Caco-2 (cell line): ENCODE measurements around the gene LIPA. TPM values are rescaled to one million over a fixed set of nuclear protein-coding genes. Genes with fewer than 3 reads are reported as not detected.

Source experiments
- BruUV-seq: library from RNA; stranded (reverse); fragments of 400-500 nt; replicated peaks from 2 replicates; lab custom pipeline; 2021; lab: Mats Ljungman, UMichigan
- CTCF ChIA-PET: fragments of 300-600 bp; sonication (Branson Sonifier 250); formaldehyde crosslinking; loops from one replicate; lab custom pipeline; 2022; ENCODE audit warnings: antibody characterized with exemption; lab: Charles Lee
- POLR2A ChIA-PET: fragments of 300-600 bp; sonication (Branson Sonifier 250); formaldehyde crosslinking; loops from one replicate; lab custom pipeline; 2022; ENCODE audit warnings: antibody characterized with exemption; lab: Charles Lee
- DNase-seq, 2 experiments: peaks; one replicate each; pipeline versions ENCODE4 v3.0.0 to v3.0.0-alpha.2; 2020 to 2022
- H3K27me3 ChIP-seq: replicated peaks from 2 replicates; pipeline ENCODE4 v1.6.0; 2011; ENCODE audit warnings: low read length; ENCODE audit not compliant: control insufficient read depth, insufficient read depth
- H3K36me3 ChIP-seq: 2 replicates; pipeline ENCODE4 v1.5.1; 2011; ENCODE audit warnings: low read length; ENCODE audit not compliant: control insufficient read depth, insufficient read depth
- H3K4me1 ChIP-seq: fragments of 250-450 bp; sonication (Bioruptor Pico); 2 replicates; pipeline ENCODE4 v1.5.1; 2020; ENCODE audit warnings: mild to moderate bottlenecking
- H3K4me3 ChIP-seq: 2 replicates; pipeline ENCODE4 v1.5.1; 2011; ENCODE audit warnings: low read depth, mild to moderate bottlenecking, control low read depth, low read length
- H3K9me3 ChIP-seq: fragments of 250-450 bp; sonication (Bioruptor Pico); 2 replicates; pipeline ENCODE4 v1.5.1; 2020; ENCODE audit warnings: mild to moderate bottlenecking, moderate library complexity
- H3K27ac Mint-ChIP-seq: one replicate; pipeline ENCODE4 v1.8.0; 2022; ENCODE audit warnings: mixed read lengths; ENCODE audit not compliant: unreplicated experiment
- H3K27me3 Mint-ChIP-seq: one replicate; pipeline ENCODE4 v1.8.0; 2022; ENCODE audit warnings: mixed read lengths; ENCODE audit not compliant: insufficient read depth, unreplicated experiment
- H3K36me3 Mint-ChIP-seq: one replicate; pipeline ENCODE4 v1.8.0; 2022; ENCODE audit warnings: mild to moderate bottlenecking, mixed read lengths; ENCODE audit not compliant: insufficient read depth, unreplicated experiment
- H3K4me1 Mint-ChIP-seq: one replicate; pipeline ENCODE4 v1.8.0; 2022; ENCODE audit warnings: low read depth, mixed read lengths; ENCODE audit not compliant: unreplicated experiment
- H3K4me3 Mint-ChIP-seq: one replicate; pipeline ENCODE4 v1.8.0; 2022; ENCODE audit warnings: mild to moderate bottlenecking, moderate library complexity, mixed read lengths; ENCODE audit not compliant: unreplicated experiment
- H3K9me3 Mint-ChIP-seq: one replicate; pipeline ENCODE4 v1.8.0; 2022; ENCODE audit warnings: mixed read lengths; ENCODE audit not compliant: unreplicated experiment
- intact Hi-C: fragments of 100-400 bp; cut with micrococcal nuclease; formaldehyde crosslinking; loops from one replicate; pipeline ENCODE4 v1.10.0; 2022; ENCODE audit not compliant: unreplicated experiment
- total RNA-seq: library from RNA; stranded (reverse); gene quantifications from 2 replicates; pipeline ENCODE4 v1.2.3, GENCODE V29; 2022
- TF ChIP-seq, protein P1 (sequence below), 2 experiments: fragments of 200-600 bp in 1 of 2; IDR thresholded peaks; 1 replicate in 1 of 2; 2 replicates in 1 of 2; pipeline versions ENCODE4 v1.5.1 to v1.8.0; 2011 to 2022; ENCODE audit warnings: antibody characterized with exemption in 1 of 2, control low read depth in 1 of 2, inconsistent platforms in 1 of 2, low read depth in 1 of 2, low read length in 1 of 2, mild to moderate bottlenecking in 1 of 2, moderate library complexity in 1 of 2; ENCODE audit not compliant: insufficient read depth in 1 of 2, severe bottlenecking in 1 of 2, unreplicated experiment in 1 of 2

Gene LIPA
- total RNA-seq, 1 experiment from 2014 or later, result 18.8 TPM

DNA sequence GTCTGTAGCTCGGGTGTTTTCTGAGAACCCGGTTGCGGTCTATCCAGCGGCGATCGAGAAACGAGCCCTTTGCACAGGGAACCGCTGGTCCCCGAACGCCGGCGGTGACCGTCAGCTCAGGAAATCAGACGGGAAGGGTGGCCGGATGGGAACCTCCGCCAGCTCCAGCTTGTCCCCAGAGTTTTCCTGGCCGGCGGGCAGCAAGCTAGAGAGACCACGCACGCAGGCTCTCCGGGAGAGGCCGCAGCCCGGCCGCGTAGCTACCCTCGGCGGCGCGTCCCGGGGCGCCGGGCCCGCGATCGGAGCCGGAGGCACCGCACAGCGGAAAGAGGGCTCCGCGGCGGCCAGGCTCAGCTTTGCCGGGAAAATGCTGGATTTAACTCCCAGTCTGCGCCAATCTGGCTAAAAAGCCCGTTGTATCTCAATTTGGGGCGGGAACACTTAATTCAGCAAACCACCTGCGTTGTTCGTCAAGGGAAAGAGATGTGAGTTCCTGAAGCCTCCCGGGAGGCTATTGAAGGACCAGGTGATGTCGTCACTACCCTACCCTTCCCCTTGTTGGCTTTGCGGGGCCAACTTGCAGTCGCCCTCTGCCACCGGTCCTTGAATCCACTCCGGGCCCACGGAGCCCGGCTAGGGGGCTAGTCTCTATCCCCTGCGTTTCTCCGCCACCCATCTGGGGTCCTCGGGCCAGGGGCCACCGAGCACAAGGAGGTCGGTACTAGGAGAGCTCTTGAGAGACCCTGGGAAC lies 43.6 kb downstream of the LIPA start:
- Mint-ChIP-seq H3K27ac (no peak overlapping the region), H3K36me3 (no peaks in the 10 kb centered on the region), H3K4me1 (peaks cover 7% of the 10 kb centered on the region), H3K9me3 (no peaks in the 10 kb centered on the region), H3K27me3 (peaks cover 28% of the 10 kb centered on the region), H3K4me3 (peak overlapping the region; percentile 67)
- peaks cover 20% of the 10 kb centered on the region for H3K4me1 ChIP-seq
- H3K9me3 ChIP-seq, result no peaks in the 10 kb centered on the region
- 0 out of 2 replicates have a peak overlapping the region, but pooled peaks have one; percentile 7 for H3K4me3 ChIP-seq
- POLR2A ChIA-PET, result no interaction called here
- peak in 1 of 2 experiments; percentile 19 for DNase-seq
- CTCF ChIA-PET, result interaction anchor here (0.6 to 1.3 kb wide), 2 partner anchors 178 to 1704 kb away, joined by 4 read pairs; no protein-coding TSS in a partner anchor
- peaks cover 20% of the 10 kb centered on the region for H3K27me3 ChIP-seq
- no TSS peak for BruUV-seq
- intact Hi-C loops, result no loop called here
- TF ChIP-seq, protein P1, sequence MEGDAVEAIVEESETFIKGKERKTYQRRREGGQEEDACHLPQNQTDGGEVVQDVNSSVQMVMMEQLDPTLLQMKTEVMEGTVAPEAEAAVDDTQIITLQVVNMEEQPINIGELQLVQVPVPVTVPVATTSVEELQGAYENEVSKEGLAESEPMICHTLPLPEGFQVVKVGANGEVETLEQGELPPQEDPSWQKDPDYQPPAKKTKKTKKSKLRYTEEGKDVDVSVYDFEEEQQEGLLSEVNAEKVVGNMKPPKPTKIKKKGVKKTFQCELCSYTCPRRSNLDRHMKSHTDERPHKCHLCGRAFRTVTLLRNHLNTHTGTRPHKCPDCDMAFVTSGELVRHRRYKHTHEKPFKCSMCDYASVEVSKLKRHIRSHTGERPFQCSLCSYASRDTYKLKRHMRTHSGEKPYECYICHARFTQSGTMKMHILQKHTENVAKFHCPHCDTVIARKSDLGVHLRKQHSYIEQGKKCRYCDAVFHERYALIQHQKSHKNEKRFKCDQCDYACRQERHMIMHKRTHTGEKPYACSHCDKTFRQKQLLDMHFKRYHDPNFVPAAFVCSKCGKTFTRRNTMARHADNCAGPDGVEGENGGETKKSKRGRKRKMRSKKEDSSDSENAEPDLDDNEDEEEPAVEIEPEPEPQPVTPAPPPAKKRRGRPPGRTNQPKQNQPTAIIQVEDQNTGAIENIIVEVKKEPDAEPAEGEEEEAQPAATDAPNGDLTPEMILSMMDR (IDR thresholded peaks at IDR 0.05; ENCODE audit: insufficient read depth in 1 of 2, low read depth in 1 of 2, low read length in 1 of 2, severe bottlenecking in 1 of 2, unreplicated experiment in 1 of 2), result no peak
- no peaks in the 10 kb centered on the region for H3K36me3 ChIP-seq

DNA sequence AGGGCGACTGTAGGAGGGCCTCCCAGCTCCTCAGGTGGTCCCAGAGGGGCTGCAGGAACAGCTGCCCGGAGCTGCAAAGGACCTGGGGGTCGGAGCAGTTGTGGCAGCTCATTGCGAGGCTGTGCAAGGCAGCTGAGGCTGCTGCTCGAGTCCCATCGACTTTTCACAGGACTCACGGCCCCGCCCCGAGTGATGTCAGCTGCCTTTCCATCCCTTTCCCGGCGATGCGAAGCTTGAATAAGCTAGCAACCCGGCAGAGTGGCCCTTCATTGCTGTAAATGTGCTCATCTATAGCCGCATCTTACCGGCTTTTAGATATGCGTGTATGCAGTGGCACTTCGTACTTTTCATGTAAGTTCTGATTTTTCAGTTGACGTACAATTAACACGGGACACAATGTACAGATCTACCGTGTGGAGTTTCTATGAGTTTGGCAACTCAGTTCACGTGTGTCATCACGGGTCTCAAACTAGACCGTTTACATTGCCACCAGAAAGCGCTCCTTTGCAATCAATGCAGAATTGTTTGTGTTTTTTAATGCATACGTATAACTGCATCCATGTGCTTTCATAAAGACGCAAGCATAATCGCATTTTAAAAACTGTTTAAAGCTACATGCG lies 44.3 kb downstream of the LIPA start, which contains the start of gene CH25H:
Gene CH25H, minus strand, starts transcription at position 137 of the 620 bp plus-strand sequence. Its CDS starts 25 bp downstream, at position 112.
- Histone ChIP-seq H3K4me1 (peaks cover 20% of the 10 kb centered on the region), H3K36me3 (no peaks in the 10 kb centered on the region), H3K27me3 (peaks cover 20% of the 10 kb centered on the region), H3K4me3 (0 out of 2 replicates have a peak within 1 kb of the TSS, but pooled peaks have one; percentile 7), H3K9me3 (no peaks in the 10 kb centered on the region)
- POLR2A ChIA-PET, result no interaction called here
- peak within 1 kb of the TSS; percentile 67 for H3K4me3 Mint-ChIP-seq
- DNase-seq, result peak; percentile 34 to 41
- TF ChIP-seq, protein P1 (IDR thresholded peaks at IDR 0.05; ENCODE audit: insufficient read depth in 1 of 2, low read depth in 1 of 2, low read length in 1 of 2, severe bottlenecking in 1 of 2, unreplicated experiment in 1 of 2), result no peak
- intact Hi-C loops, result no loop called here
- BruUV-seq, result no TSS peak
- H3K27me3 Mint-ChIP-seq, result peaks cover 28% of the 10 kb centered on the region
- CTCF ChIA-PET, result interaction anchor here (0.6 to 1.3 kb wide), 3 partner anchors 11 to 1704 kb away, joined by 3 to 4 read pairs (median 4); no protein-coding TSS in a partner anchor
- H3K4me1 Mint-ChIP-seq, result peaks cover 7% of the 10 kb centered on the region
- no peaks in the 10 kb centered on the region for H3K36me3 Mint-ChIP-seq
- no peaks in the 10 kb centered on the region for H3K9me3 Mint-ChIP-seq
- no peak within 1 kb of the TSS for H3K27ac Mint-ChIP-seq

DNA sequence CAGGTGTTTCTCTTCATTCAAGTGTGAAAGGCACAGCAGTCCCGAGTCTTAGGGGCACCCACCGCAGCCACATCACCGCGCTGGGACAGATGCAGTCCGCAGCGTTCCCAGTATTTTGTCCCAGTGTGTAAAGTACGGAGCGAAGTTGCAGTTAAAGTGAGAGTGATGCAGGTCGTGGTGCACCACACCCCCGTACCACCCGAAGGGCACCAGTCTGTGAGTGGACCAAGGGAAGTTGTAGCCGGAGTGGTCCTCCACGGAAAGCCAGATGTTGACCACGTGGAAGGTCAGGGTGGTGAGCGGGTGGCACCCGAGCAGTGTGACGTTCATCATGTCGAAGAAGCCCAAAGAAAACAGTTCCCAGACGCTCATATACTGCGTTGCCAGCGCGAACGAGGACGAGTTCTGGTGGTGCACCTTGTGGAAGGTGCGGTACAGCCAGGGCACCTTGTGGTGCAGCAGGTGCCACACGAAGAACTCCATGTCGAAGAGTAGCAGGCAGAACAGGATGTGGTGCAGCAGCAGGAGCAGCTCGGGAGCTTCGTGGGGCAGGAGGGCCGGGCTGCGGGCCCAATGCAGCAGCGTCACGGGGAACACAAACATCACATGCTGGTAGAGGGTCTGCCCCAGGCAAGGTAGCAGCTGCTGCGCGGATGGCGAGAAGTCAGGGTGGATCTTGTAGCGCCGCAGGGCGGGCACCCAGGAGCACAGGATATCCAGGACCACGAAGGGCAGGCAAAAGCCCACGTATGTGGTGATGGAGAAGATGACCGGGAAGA lies 45.0 kb downstream of the LIPA start:
- Histone ChIP-seq H3K27me3 (peaks cover 20% of the 10 kb centered on the region), H3K36me3 (no peaks in the 10 kb centered on the region), H3K9me3 (no peaks in the 10 kb centered on the region), H3K4me3 (no peak overlapping the region), H3K4me1 (peaks cover 20% of the 10 kb centered on the region)
- TF ChIP-seq, protein P1 (IDR thresholded peaks at IDR 0.05; ENCODE audit: insufficient read depth in 1 of 2, low read depth in 1 of 2, low read length in 1 of 2, severe bottlenecking in 1 of 2, unreplicated experiment in 1 of 2), result no peak
- H3K9me3 Mint-ChIP-seq, result no peaks in the 10 kb centered on the region
- ChIA-PET POLR2A (no interaction called here), CTCF (interaction anchor here (1.1 to 1.3 kb wide), 2 partner anchors 12 to 177 kb away, joined by 3 to 4 read pairs; no protein-coding TSS in a partner anchor)
- peak overlapping the region; percentile 67 for H3K4me3 Mint-ChIP-seq
- H3K27me3 Mint-ChIP-seq, result peaks cover 28% of the 10 kb centered on the region
- intact Hi-C loops, result no loop called here
- no peak overlapping the region for H3K27ac Mint-ChIP-seq
- H3K36me3 Mint-ChIP-seq, result no peaks in the 10 kb centered on the region
- no peak for DNase-seq
- peaks cover 7% of the 10 kb centered on the region for H3K4me1 Mint-ChIP-seq
- BruUV-seq, result no TSS peak
